H1 (cell line): ENCODE measurements around the gene SYT17. TPM values are rescaled to one million over a fixed set of nuclear protein-coding genes. Genes with fewer than 3 reads are reported as not detected.

Source experiments
- CTCF ChIA-PET: fragments of 300-600 bp; sonication (Branson Sonifier 250); formaldehyde crosslinking; loops from one replicate; lab custom pipeline; 2021; ENCODE audit not compliant: partially characterized antibody; lab: Charles Lee
- POLR2A ChIA-PET: fragments of 300-600 bp; sonication (Branson Sonifier 250); formaldehyde crosslinking; loops from one replicate; lab custom pipeline; 2021; ENCODE audit warnings: inconsistent platforms; ENCODE audit not compliant: partially characterized antibody; lab: Charles Lee
- DNase-seq, 2 experiments: peaks; one replicate each; pipeline versions ENCODE4 v3.0.0 to v3.0.0-alpha.2; 2010 to 2022; ENCODE audit warnings: low spot score in 2 of 2, low read depth in 1 of 2, mixed read lengths in 1 of 2
- FAIRE-seq: peaks from 2 replicates; lab custom pipeline; 2011; peaks lifted over from hg19 to GRCh38; lab: Jason Lieb, UNC
- H2AFZ ChIP-seq: 2 replicates; pipeline ENCODE4 v1.8.1; 2012; ENCODE audit warnings: low read length, inconsistent platforms
- H2AK5ac ChIP-seq: 2 replicates; pipeline ENCODE4 v1.6.1; 2013; ENCODE audit warnings: low read depth, low read length
- H2BK120ac ChIP-seq: replicated peaks from 2 replicates; pipeline ENCODE3; 2013; ENCODE audit warnings: low read depth, low read length, inconsistent platforms
- H2BK12ac ChIP-seq: 2 replicates; pipeline ENCODE4 v1.6.1; 2013; ENCODE audit warnings: low read depth, low read length
- H2BK15ac ChIP-seq: 2 replicates; pipeline ENCODE4 v1.6.1; 2013; ENCODE audit warnings: low read length
- H2BK20ac ChIP-seq: 2 replicates; pipeline ENCODE4 v1.6.1; 2013; ENCODE audit warnings: low read length
- H2BK5ac ChIP-seq: 2 replicates; pipeline ENCODE4 v1.6.1; 2013; ENCODE audit warnings: low read depth, low read length
- H3K14ac ChIP-seq: 2 replicates; pipeline ENCODE4 v1.6.1; 2013; ENCODE audit warnings: inconsistent platforms; ENCODE audit not compliant: insufficient read length
- H3K18ac ChIP-seq: 2 replicates; pipeline ENCODE4 v1.6.1; 2013; ENCODE audit warnings: low read length; ENCODE audit errors: extremely low read depth
- H3K23ac ChIP-seq: 2 replicates; pipeline ENCODE4 v1.6.1; 2013; ENCODE audit warnings: inconsistent platforms; ENCODE audit not compliant: insufficient read length
- H3K23me2 ChIP-seq: 2 replicates; pipeline ENCODE4 v1.6.1; 2013; ENCODE audit warnings: low read depth, low read length
- H3K27ac ChIP-seq: 2 replicates; pipeline ENCODE4 v1.6.1; 2011; ENCODE audit warnings: low read depth, low read length, inconsistent platforms
- H3K27me3 ChIP-seq, 4 experiments: replicated peaks in 1 of 4; 1 replicate in 1 of 4; 2 replicates in 3 of 4; pipeline versions ENCODE4 v1.6.1 to v1.8.1; 2011 to 2013; ENCODE audit warnings: low read length in 3 of 4, mild to moderate bottlenecking in 3 of 4, inconsistent platforms in 2 of 4, mixed read lengths in 2 of 4, moderate library complexity in 1 of 4; ENCODE audit not compliant: control insufficient read depth in 3 of 4, insufficient read depth in 3 of 4; ENCODE audit errors: extremely low read depth in 1 of 4
- H3K36me3 ChIP-seq, 4 experiments: 2 replicates each; pipeline versions ENCODE4 v1.6.1 to v1.8.1; 2011 to 2013; ENCODE audit warnings: mild to moderate bottlenecking in 4 of 4, low read length in 3 of 4, moderate library complexity in 2 of 4, control low read depth in 1 of 4, inconsistent platforms in 1 of 4; ENCODE audit not compliant: insufficient read depth in 4 of 4, control insufficient read depth in 2 of 4
- H3K4ac ChIP-seq: replicated peaks from 2 replicates; pipeline ENCODE3; 2013; ENCODE audit warnings: low read length, low read depth, mixed read lengths, inconsistent platforms; ENCODE audit not compliant: insufficient read length
- H3K4me1 ChIP-seq, 4 experiments: replicated peaks in 1 of 4; 1 replicate in 1 of 4; 2 replicates in 3 of 4; pipeline versions ENCODE4 v1.6.1 to v1.8.1; 2011 to 2013; ENCODE audit warnings: low read length in 3 of 4, inconsistent platforms in 2 of 4, mixed read lengths in 1 of 4; ENCODE audit not compliant: insufficient read depth in 4 of 4, control insufficient read depth in 3 of 4
- H3K4me2 ChIP-seq, 2 experiments: 2 replicates each; pipeline versions ENCODE4 v1.6.1 to v1.8.1; 2011 to 2013; ENCODE audit warnings: low read depth in 2 of 2, low read length in 2 of 2, control low read depth in 1 of 2, inconsistent platforms in 1 of 2, mild to moderate bottlenecking in 1 of 2; ENCODE audit not compliant: insufficient read depth in 1 of 2
- H3K4me3 ChIP-seq, 4 experiments: fragments of 200-600, 300-600 bp in 1 of 4; sonication (generic), shearing (Covaris generic), sonication (Bioruptor Twin) in 1 of 4; 2 replicates each; pipeline versions ENCODE4 v1.5.1 to v1.8.1; 2011 to 2016; ENCODE audit warnings: low read length in 4 of 4, low read depth in 3 of 4, control low read depth in 2 of 4, inconsistent platforms in 2 of 4, mild to moderate bottlenecking in 2 of 4, mixed read lengths in 1 of 4, moderate library complexity in 1 of 4; ENCODE audit not compliant: insufficient read depth in 2 of 4; ENCODE audit errors: extremely low read depth in 1 of 4
- H3K56ac ChIP-seq: replicated peaks from 2 replicates; pipeline ENCODE3; 2013; ENCODE audit warnings: low read depth, mild to moderate bottlenecking, mixed read lengths, low read length, inconsistent platforms; ENCODE audit not compliant: insufficient read length
- H3K79me1 ChIP-seq: 2 replicates; pipeline ENCODE4 v1.6.1; 2013; ENCODE audit warnings: low read depth, low read length, control low read depth
- H3K79me2 ChIP-seq, 2 experiments: 2 replicates each; pipeline versions ENCODE4 v1.6.1 to v1.8.1; 2012 to 2013; ENCODE audit warnings: low read length in 2 of 2, mild to moderate bottlenecking in 2 of 2, inconsistent platforms in 1 of 2; ENCODE audit not compliant: insufficient read depth in 2 of 2, control insufficient read depth in 1 of 2
- H3K9ac ChIP-seq, 4 experiments: replicated peaks in 1 of 4; 1 replicate in 1 of 4; 2 replicates in 3 of 4; pipeline versions ENCODE4 v1.6.1 to v1.8.1; 2011 to 2013; ENCODE audit warnings: low read depth in 3 of 4, low read length in 3 of 4, control low read depth in 2 of 4, mild to moderate bottlenecking in 2 of 4, moderate library complexity in 2 of 4, inconsistent platforms in 1 of 4; ENCODE audit errors: extremely low read depth in 1 of 4
- H3K9me3 ChIP-seq, 2 experiments: 2 replicates each; pipeline versions ENCODE4 v1.6.1 to v1.8.1; 2012 to 2013; ENCODE audit warnings: mild to moderate bottlenecking in 2 of 2, moderate library complexity in 2 of 2, control low read depth in 1 of 2, inconsistent platforms in 1 of 2, low read depth in 1 of 2, low read length in 1 of 2, mixed read lengths in 1 of 2; ENCODE audit not compliant: insufficient read depth in 2 of 2
- H4K20me1 ChIP-seq, 2 experiments: replicated peaks in 1 of 2; 2 replicates each; pipeline versions ENCODE3 to v1.8.1; 2011 to 2013; ENCODE audit warnings: inconsistent platforms in 2 of 2, low read length in 2 of 2, mild to moderate bottlenecking in 1 of 2; ENCODE audit not compliant: insufficient read depth in 2 of 2, control insufficient read depth in 1 of 2
- H4K5ac ChIP-seq: 2 replicates; pipeline ENCODE4 v1.6.1; 2013; ENCODE audit warnings: low read length, low read depth, mixed read lengths, inconsistent platforms; ENCODE audit not compliant: insufficient read length
- H4K8ac ChIP-seq: 2 replicates; pipeline ENCODE4 v1.8.0; 2013; ENCODE audit warnings: mild to moderate bottlenecking, moderate library complexity, low read length, inconsistent platforms; ENCODE audit not compliant: insufficient read depth; ENCODE audit errors: extremely low read depth
- H4K91ac ChIP-seq: replicated peaks from 2 replicates; pipeline ENCODE3; 2013; ENCODE audit warnings: low read length, mixed read lengths, inconsistent platforms; ENCODE audit not compliant: insufficient read length
- BACH1 ChIP-seq: IDR thresholded peaks from 2 replicates; pipeline ENCODE4 v1.6.1; 2012; ENCODE audit warnings: low read length, improper control_type of control experiment
- BCL11A ChIP-seq, 2 experiments: IDR thresholded peaks; one replicate each; pipeline ENCODE4 v1.6.1; 2011; ENCODE audit warnings: low read depth in 2 of 2, low read length in 2 of 2, mild to moderate bottlenecking in 2 of 2
- CREB1 ChIP-seq: IDR thresholded peaks from 2 replicates; pipeline ENCODE4 v1.6.1; 2012; ENCODE audit warnings: inconsistent platforms
- CTBP2 ChIP-seq: IDR thresholded peaks from 2 replicates; pipeline ENCODE4 v1.7.0; 2011; ENCODE audit warnings: borderline replicate concordance, mild to moderate bottlenecking, moderate library complexity, mixed read lengths, low read length; ENCODE audit not compliant: insufficient read depth, insufficient read length
- JUN ChIP-seq: IDR thresholded peaks from 2 replicates; pipeline ENCODE4 v1.6.1; 2011; ENCODE audit warnings: low read depth, mild to moderate bottlenecking, improper control_type of control experiment, low read length
- JUND ChIP-seq: IDR thresholded peaks from 2 replicates; pipeline ENCODE4 v1.6.1; 2011; ENCODE audit warnings: mild to moderate bottlenecking, improper control_type of control experiment, low read length
- MAX ChIP-seq: IDR thresholded peaks from 2 replicates; pipeline ENCODE4 v1.6.1; 2012; ENCODE audit warnings: inconsistent platforms
- NANOG ChIP-seq: IDR thresholded peaks from 2 replicates; pipeline ENCODE4 v1.6.1; 2011; ENCODE audit warnings: low read length, low read depth, mild to moderate bottlenecking, inconsistent platforms; ENCODE audit not compliant: insufficient read depth, poor library complexity, severe bottlenecking
- NRF1 ChIP-seq: IDR thresholded peaks from 2 replicates; pipeline ENCODE4 v1.6.1; 2011; ENCODE audit warnings: mild to moderate bottlenecking, low read depth, low read length, improper control_type of control experiment
- SP2 ChIP-seq: IDR thresholded peaks from 2 replicates; pipeline ENCODE4 v1.6.1; 2012; ENCODE audit warnings: mild to moderate bottlenecking, low read length, inconsistent platforms
- SRF ChIP-seq: IDR thresholded peaks from 2 replicates; pipeline ENCODE4 v1.6.1; 2011; ENCODE audit warnings: mild to moderate bottlenecking, low read depth, low read length, moderate library complexity
- TAF1 ChIP-seq: IDR thresholded peaks from 2 replicates; pipeline ENCODE4 v1.6.1; 2011; ENCODE audit warnings: mild to moderate bottlenecking, low read depth, low read length
- TCF12 ChIP-seq: IDR thresholded peaks from 2 replicates; pipeline ENCODE4 v1.6.1; 2011; ENCODE audit warnings: low read depth, mild to moderate bottlenecking, low read length
- USF2 ChIP-seq: IDR thresholded peaks from 2 replicates; pipeline ENCODE4 v1.6.1; 2011; ENCODE audit warnings: low read length, improper control_type of control experiment
- WGBS, 2 experiments: shearing (Covaris generic) in 1 of 2; methylation state at CpG; one replicate each; pipeline versions ENCODE4 v1.1.6 to v1.1.7; 2013 to 2015; ENCODE audit warnings: low lambda C conversion rate in 2 of 2, mixed read lengths in 2 of 2, inconsistent platforms in 1 of 2, low coverage in 1 of 2, missing lambda C conversion rate in 1 of 2; ENCODE audit not compliant: insufficient replicate concordance in 2 of 2, insufficient coverage in 1 of 2, insufficient read length in 1 of 2; ENCODE audit errors: extremely low coverage in 1 of 2, missing lambda C conversion rate in 1 of 2; 5-methylcytosine and 5-hydroxymethylcytosine counted together
- polyA plus RNA-seq, 7 experiments: library from polyadenylated mRNA; depleted of rRNA in 3 of 7; stranded (reverse) in 5 of 7; unstranded in 2 of 7; fragments of >200 nt in 5 of 7; fragments of 200-250 nt in 2 of 7; gene quantifications; 1 replicate in 5 of 7; 2 replicates in 1 of 7; 4 replicates in 1 of 7; pipeline versions ENCODE4 v1.2.1 to v1.2.3, GENCODE V29; 2011 to 2013; ENCODE audit warnings: missing spikeins in 2 of 7, mixed read lengths in 2 of 7
- total RNA-seq: library from RNA; stranded (reverse); fragmentation: NEBNext Ultra II Directional; extraction: Animal tissue kit (Norgen Biotek cat#: 25700); gene quantifications from 2 replicates; pipeline ENCODE4 v1.2.1, GENCODE V29; 2021

The SYT17 gene
- total and polyA plus RNA-seq, 2 of the 8 experiments (the other 6 are each of a cell fraction or from before 2014, with no cell fraction given) = 5.8 to 18.1 TPM

GRCh38 chr16:19162085-19162484 is 6.0 kb upstream of the SYT17 start:
- Histone ChIP-seq H2BK20ac (no peak overlapping the region), H4K5ac (no peak overlapping the region), H2AK5ac (no peak overlapping the region), H3K23me2 (no peaks in the 10 kb centered on the region), H3K79me1 (no peaks in the 10 kb centered on the region), H3K4me2 (no peak overlapping the region), H4K20me1 (no peaks in the 10 kb centered on the region), H3K4me3 (no peak overlapping the region), H2BK12ac (no peak overlapping the region), H3K36me3 (no peaks in the 10 kb centered on the region), H2BK5ac (no peak overlapping the region), H4K91ac (no peak overlapping the region), H3K79me2 (no peaks in the 10 kb centered on the region), H3K18ac (no peak overlapping the region), H3K14ac (no peak overlapping the region), H3K9me3 (no peaks in the 10 kb centered on the region), H3K23ac (no peak overlapping the region), H2BK120ac (no peak overlapping the region), H2BK15ac (no peak overlapping the region), H3K9ac (no peak overlapping the region), H3K56ac (no peak overlapping the region), H3K27ac (no peak overlapping the region), H4K8ac (no peak overlapping the region), H3K4ac (no peak overlapping the region), H3K27me3 (peaks cover 0 to 5% (median 0%) of the 10 kb centered on the region in 4 experiments; a peak in 2 of 7 replicates), H2AFZ (no peak overlapping the region), H3K4me1 (no peaks in the 10 kb centered on the region; a peak in 1 of 7 replicates)
- DNase-seq (no peak), FAIRE-seq (no peak)
- ChIA-PET POLR2A (interaction anchor here (0.9 kb wide), 1 partner anchor 24 kb away, joined by 5 read pairs; no protein-coding TSS in a partner anchor), CTCF (interaction anchor here (0.8 to 3.1 kb wide), 4 partner anchors 15 to 214 kb away, joined by 3 to 15 read pairs (median 7); no protein-coding TSS in a partner anchor)
- 91% methylated on average over 4 of the region's 4 CpGs; no CpG with 5 or more reads in 1 of the 2 experiments for WGBS, 2 experiments
- no peak for TF ChIP-seq NANOG
- no peak for TF ChIP-seq USF2
- TF ChIP-seq JUND = no peak
- TF ChIP-seq TAF1 = no peak
- TF ChIP-seq SRF = no peak
- no peak for TF ChIP-seq JUN
- no peak for TF ChIP-seq TCF12
- no peak for TF ChIP-seq BCL11A (IDR thresholded peaks at IDR 0.05; ENCODE audit: low read depth in 2 of 2, low read length in 2 of 2)
- TF ChIP-seq CTBP2 = no peak
- TF ChIP-seq NRF1 = no peak
- no peak for TF ChIP-seq SP2
- no peak for TF ChIP-seq BACH1
- no peak for TF ChIP-seq CREB1
- TF ChIP-seq MAX = no peak
